IMR-90 (cell line): Measurements from ENCODE around the gene ZMIZ1. TPM values are rescaled to one million over a fixed set of nuclear protein-coding genes. Genes with fewer than 3 reads are reported as not detected.

ENCODE experiments used
- ATAC-seq: fragments of 200-7000 bp; cut with Tn5 transposase; 2 replicates; pipeline ENCODE4 v1.9.1; 2020; ENCODE audit warnings: low read depth, mild to moderate bottlenecking, moderate library complexity
- BruUV-seq: library from RNA; stranded (reverse); fragments of 400-500 nt; replicated peaks from 2 replicates; lab custom pipeline; 2021; lab: Mats Ljungman, UMichigan
- CTCF ChIA-PET: fragments of 300-600 bp; formaldehyde crosslinking; extraction: SDS; loops from one replicate; lab custom pipeline; 2021; ENCODE audit warnings: antibody characterized with exemption; lab: Yijun Ruan, JAX
- POLR2A ChIA-PET: fragments of 300-600 bp; sonication (Branson Sonifier 250); formaldehyde crosslinking; loops from one replicate; lab custom pipeline; 2022; ENCODE audit warnings: antibody characterized with exemption; ENCODE audit not compliant: unreplicated experiment; lab: Charles Lee
- DNase-seq: peaks from one replicate; pipeline ENCODE4 v3.0.0; 2013
- H2AFZ ChIP-seq: replicated peaks from 2 replicates; pipeline ENCODE3; 2013; ENCODE audit warnings: low read length, mild to moderate bottlenecking; ENCODE audit not compliant: poor library complexity
- H2AK5ac ChIP-seq: 2 replicates; pipeline ENCODE4 v1.6.1; 2013; ENCODE audit warnings: low read depth, low read length, inconsistent platforms
- H2AK9ac ChIP-seq: replicated peaks from 2 replicates; pipeline ENCODE3; 2013; ENCODE audit warnings: mild to moderate bottlenecking, low read depth, low read length, moderate library complexity; ENCODE audit not compliant: poor library complexity
- H2BK120ac ChIP-seq: 2 replicates; pipeline ENCODE4 v1.6.1; 2013; ENCODE audit warnings: low read depth, low read length, inconsistent platforms
- H2BK15ac ChIP-seq: 3 replicates; pipeline ENCODE4 v1.6.1; 2013; ENCODE audit warnings: low read depth, low read length, inconsistent platforms
- H2BK20ac ChIP-seq: 2 replicates; pipeline ENCODE4 v1.6.1; 2013; ENCODE audit warnings: low read depth, mild to moderate bottlenecking, inconsistent platforms, low read length, moderate library complexity
- H2BK5ac ChIP-seq: 2 replicates; pipeline ENCODE4 v1.6.1; 2013; ENCODE audit warnings: mild to moderate bottlenecking, low read depth, low read length, inconsistent platforms; ENCODE audit not compliant: poor library complexity, severe bottlenecking
- H3K14ac ChIP-seq: replicated peaks from 2 replicates; pipeline ENCODE4 v1.6.1; 2013; ENCODE audit warnings: low read depth, low read length, inconsistent platforms
- H3K18ac ChIP-seq: 2 replicates; pipeline ENCODE4 v1.6.1; 2013; ENCODE audit warnings: low read depth, low read length, control low read depth
- H3K23ac ChIP-seq: 2 replicates; pipeline ENCODE4 v1.6.1; 2013; ENCODE audit warnings: low read depth, low read length, inconsistent platforms
- H3K27ac ChIP-seq: 2 replicates; pipeline ENCODE4 v1.5.1; 2013; ENCODE audit warnings: mild to moderate bottlenecking, control low read depth, low read length; ENCODE audit not compliant: insufficient read depth
- H3K27me3 ChIP-seq: 2 replicates; pipeline ENCODE4 v1.6.1; 2013; ENCODE audit warnings: low read length; ENCODE audit not compliant: control insufficient read depth, insufficient read depth
- H3K36me3 ChIP-seq: 2 replicates; pipeline ENCODE4 v1.6.1; 2013; ENCODE audit warnings: low read length, mixed read lengths; ENCODE audit not compliant: control insufficient read depth, insufficient read depth
- H3K4ac ChIP-seq: 2 replicates; pipeline ENCODE4 v1.6.1; 2013; ENCODE audit warnings: low read depth, low read length, inconsistent platforms
- H3K4me1 ChIP-seq: 2 replicates; pipeline ENCODE4 v1.6.1; 2013; ENCODE audit warnings: low read length, mixed read lengths; ENCODE audit not compliant: control insufficient read depth, insufficient read depth
- H3K4me2 ChIP-seq: 2 replicates; pipeline ENCODE4 v1.6.1; 2013; ENCODE audit warnings: low read depth, mild to moderate bottlenecking, control low read depth, low read length, moderate library complexity
- H3K4me3 ChIP-seq: 2 replicates; pipeline ENCODE4 v1.5.1; 2013; ENCODE audit warnings: low read depth, mild to moderate bottlenecking, control low read depth, low read length, moderate library complexity; ENCODE audit not compliant: insufficient read depth
- H3K56ac ChIP-seq: 2 replicates; pipeline ENCODE4 v1.6.1; 2013; ENCODE audit warnings: low read length, inconsistent platforms; ENCODE audit not compliant: insufficient read depth; ENCODE audit errors: extremely low read depth
- H3K79me1 ChIP-seq, 2 experiments: 2 replicates each; pipeline ENCODE4 v1.6.1; 2013; ENCODE audit warnings: low read length in 2 of 2, inconsistent platforms in 1 of 2, low read depth in 1 of 2
- H3K9ac ChIP-seq: 2 replicates; pipeline ENCODE4 v1.6.1; 2013; ENCODE audit warnings: low read depth, low read length, control low read depth
- H3K9me1 ChIP-seq: 2 replicates; pipeline ENCODE4 v1.6.1; 2013; ENCODE audit warnings: low read length, inconsistent platforms; ENCODE audit not compliant: insufficient read depth
- H3K9me3 ChIP-seq: 2 replicates; pipeline ENCODE4 v1.6.1; 2013; ENCODE audit warnings: low read length; ENCODE audit not compliant: control insufficient read depth, insufficient read depth
- H4K20me1 ChIP-seq: 2 replicates; pipeline ENCODE4 v1.6.1; 2013; ENCODE audit warnings: low read length, inconsistent platforms; ENCODE audit not compliant: insufficient read depth
- H4K5ac ChIP-seq: 2 replicates; pipeline ENCODE4 v1.6.1; 2013; ENCODE audit warnings: mild to moderate bottlenecking, low read depth, low read length, control low read depth
- H4K8ac ChIP-seq, 2 experiments: 2 replicates each; pipeline ENCODE4 v1.6.1; 2013; ENCODE audit warnings: low read depth in 2 of 2, low read length in 2 of 2, control low read depth in 1 of 2, inconsistent platforms in 1 of 2
- H4K91ac ChIP-seq: 2 replicates; pipeline ENCODE4 v1.6.1; 2013; ENCODE audit warnings: low read depth, low read length, inconsistent platforms; ENCODE audit not compliant: insufficient read depth
- CEBPB ChIP-seq: IDR thresholded peaks from 2 replicates; pipeline ENCODE4 v1.6.1; 2012; ENCODE audit warnings: low read depth, low read length, improper control_type of control experiment
- NFE2L2 ChIP-seq: fragments of 150-350 bp; IDR thresholded peaks from 2 replicates; pipeline ENCODE4 v1.6.1; 2016; ENCODE audit warnings: low read depth, mild to moderate bottlenecking, low read length
- RCOR1 ChIP-seq: IDR thresholded peaks from 2 replicates; pipeline ENCODE4 v1.6.1; 2012; ENCODE audit warnings: mild to moderate bottlenecking, low read length, improper control_type of control experiment; ENCODE audit not compliant: insufficient replicate concordance
- WGBS, 2 experiments: methylation state at CpG; one replicate each; pipeline versions ENCODE4 v1.1.5 to v1.1.7; 2013; ENCODE audit warnings: missing lambda C conversion rate in 2 of 2; ENCODE audit not compliant: insufficient read length in 1 of 2; ENCODE audit errors: extremely low coverage in 2 of 2; 5-methylcytosine and 5-hydroxymethylcytosine counted together
- dilution Hi-C: fragments of 300-500 bp; cut with HindIII; formaldehyde crosslinking; loops from one replicate; pipeline ENCODE4 v1.14.3; 2018; ENCODE audit warnings: low sequenced_read_pairs; ENCODE audit not compliant: unreplicated experiment
- in situ Hi-C: fragments of 300-500 bp; cut with MboI; formaldehyde crosslinking; loops from 3 replicates; pipeline ENCODE4 v1.14.3; 2019; ENCODE audit warnings: low sequenced_read_pairs, inconsistent platforms, mixed read lengths
- intact Hi-C: fragments of 100-400 bp; cut with micrococcal nuclease; formaldehyde crosslinking; loops from 2 replicates; pipeline ENCODE4 v1.10.0; 2022
- polyA plus RNA-seq, 3 experiments: library from polyadenylated mRNA; depleted of rRNA; stranded (reverse); fragments of >200 nt; gene quantifications; 2 replicates each; pipeline ENCODE4 v1.2.3, GENCODE V29; 2012; ENCODE audit warnings: low replicate concordance in 1 of 3
- total RNA-seq: library from RNA; depleted of rRNA; stranded (reverse); fragments of >200 nt; gene quantifications from 2 replicates; pipeline ENCODE4 v1.2.3, GENCODE V29; 2012
- TF ChIP-seq, protein P1 (sequence below): fragments of 150-350 bp; IDR thresholded peaks from 2 replicates; pipeline ENCODE4 v1.6.1; 2017; ENCODE audit warnings: mild to moderate bottlenecking, antibody characterized with exemption, low read length, low read depth

ZMIZ1 gene
- total and polyA plus RNA-seq, 2 of the 4 experiments (the other 2 are of a cell fraction) = 6.6 to 48.7 TPM

DNA sequence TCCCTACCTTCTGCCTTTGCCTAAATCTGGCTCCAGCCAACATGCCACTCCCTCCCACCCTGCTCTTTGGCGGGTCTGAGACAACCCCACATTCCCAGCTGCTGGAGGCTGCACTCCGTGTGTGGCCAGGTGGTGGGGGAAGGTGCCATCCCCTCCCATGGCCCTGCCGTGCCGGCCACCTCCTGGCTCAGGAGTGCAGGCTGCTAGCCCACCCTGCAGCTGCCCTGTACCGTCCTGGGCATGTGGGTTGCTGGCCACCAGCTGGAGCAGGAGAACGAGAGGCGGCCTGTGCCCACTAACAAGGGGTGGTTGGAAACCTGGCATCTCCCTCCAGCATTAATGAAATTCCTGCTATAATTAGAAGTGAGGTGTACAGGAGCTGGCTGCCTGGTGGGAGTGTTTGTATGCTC, 97.6 kb downstream of the ZMIZ1 start:
- H3K9ac ChIP-seq = no peak overlapping the region
- H2AK5ac ChIP-seq = no peak overlapping the region
- H4K91ac ChIP-seq = 0 out of 2 replicates have a peak overlapping the region, but pooled peaks have one; percentile 0
- no CpG with 5 or more reads among the region's 7 CpGs for WGBS, 2 experiments
- H3K36me3 ChIP-seq = peaks cover 70% of the 10 kb centered on the region
- no peak overlapping the region; the same call in 1 of the 2 replicates for H3K4ac ChIP-seq
- H3K14ac ChIP-seq = no peak overlapping the region
- H2BK15ac ChIP-seq = no peak overlapping the region
- peak overlapping the region; percentile 15 for H2AK9ac ChIP-seq
- no peak overlapping the region for H4K8ac ChIP-seq
- H2BK120ac ChIP-seq = no peak overlapping the region
- H2BK20ac ChIP-seq = no peak overlapping the region
- no peak overlapping the region for H3K23ac ChIP-seq
- POLR2A ChIA-PET = no interaction called here
- no peak overlapping the region for H2AFZ ChIP-seq
- H3K9me1 ChIP-seq = peaks cover 30% of the 10 kb centered on the region
- no peak overlapping the region for H3K56ac ChIP-seq
- no peak overlapping the region for H3K4me2 ChIP-seq
- peaks cover 36% of the 10 kb centered on the region for H3K4me1 ChIP-seq
- DNase-seq (no peak), ATAC-seq (no peak)
- dilution Hi-C loops (no loop called here), in situ Hi-C loops (no loop called here), intact Hi-C loops (no loop called here)
- H2BK5ac ChIP-seq = no peak overlapping the region
- H3K79me1 ChIP-seq = peaks cover 62 to 99% of the 10 kb centered on the region in 2 experiments
- no TSS peak for BruUV-seq
- CTCF ChIA-PET = no interaction called here
- TF ChIP-seq, protein P1, sequence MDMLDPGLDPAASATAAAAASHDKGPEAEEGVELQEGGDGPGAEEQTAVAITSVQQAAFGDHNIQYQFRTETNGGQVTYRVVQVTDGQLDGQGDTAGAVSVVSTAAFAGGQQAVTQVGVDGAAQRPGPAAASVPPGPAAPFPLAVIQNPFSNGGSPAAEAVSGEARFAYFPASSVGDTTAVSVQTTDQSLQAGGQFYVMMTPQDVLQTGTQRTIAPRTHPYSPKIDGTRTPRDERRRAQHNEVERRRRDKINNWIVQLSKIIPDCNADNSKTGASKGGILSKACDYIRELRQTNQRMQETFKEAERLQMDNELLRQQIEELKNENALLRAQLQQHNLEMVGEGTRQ = no peak
- TF ChIP-seq CEBPB (no peak), RCOR1 (no peak), NFE2L2 (no peak)
- H3K9me3 ChIP-seq = no peaks in the 10 kb centered on the region
- H4K5ac ChIP-seq = no peak overlapping the region
- H3K27me3 ChIP-seq = no peaks in the 10 kb centered on the region
- no peak overlapping the region for H3K4me3 ChIP-seq
- peaks cover 40% of the 10 kb centered on the region for H4K20me1 ChIP-seq
- H3K18ac ChIP-seq = no peak overlapping the region
- no peak overlapping the region for H3K27ac ChIP-seq
